NCI-H1105 treated with DMSO at 0.1 percent for 48 hours (cell line): ENCODE data around the gene FRMD3.

Experiments used
- DNase-seq: peaks from one replicate; lab custom pipeline; 2025; lab: John Stamatoyannopoulos, UW

The FRMD3 gene

GRCh38 chr9:83433846-83434245 lies 104.4 kb downstream of the FRMD3 start:
- DNase-seq = no peak

GRCh38 chr9:83432877-83433550 lies 105.2 kb downstream of the FRMD3 start:
- DNase-seq = no peak

DNA sequence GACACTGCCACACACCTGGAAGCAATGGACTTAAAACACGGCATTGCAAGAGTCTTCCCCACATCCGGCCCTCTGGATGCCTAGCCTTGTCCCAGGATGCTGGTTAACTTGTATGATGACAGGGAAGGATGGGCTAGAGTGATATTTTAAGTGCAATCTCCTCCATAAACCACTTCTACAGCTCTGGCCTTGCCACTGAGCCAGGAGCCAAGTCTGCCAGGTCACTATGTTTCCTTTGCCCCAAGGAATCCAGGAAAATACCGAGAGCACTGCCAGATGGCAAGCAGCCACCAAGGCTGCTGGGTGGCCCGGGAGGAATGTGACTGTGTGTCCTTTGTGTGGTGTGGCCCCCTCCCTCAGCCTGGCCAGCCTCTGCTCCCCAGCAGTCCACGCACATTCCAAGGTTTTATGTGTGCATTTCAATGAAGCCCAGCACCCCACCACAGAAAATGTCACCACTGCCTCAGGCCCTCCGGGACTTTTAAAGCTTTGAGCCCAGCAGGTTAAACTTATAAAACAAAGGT lies 106.0 kb downstream of the FRMD3 start:
- DNase-seq = no peak

DNA sequence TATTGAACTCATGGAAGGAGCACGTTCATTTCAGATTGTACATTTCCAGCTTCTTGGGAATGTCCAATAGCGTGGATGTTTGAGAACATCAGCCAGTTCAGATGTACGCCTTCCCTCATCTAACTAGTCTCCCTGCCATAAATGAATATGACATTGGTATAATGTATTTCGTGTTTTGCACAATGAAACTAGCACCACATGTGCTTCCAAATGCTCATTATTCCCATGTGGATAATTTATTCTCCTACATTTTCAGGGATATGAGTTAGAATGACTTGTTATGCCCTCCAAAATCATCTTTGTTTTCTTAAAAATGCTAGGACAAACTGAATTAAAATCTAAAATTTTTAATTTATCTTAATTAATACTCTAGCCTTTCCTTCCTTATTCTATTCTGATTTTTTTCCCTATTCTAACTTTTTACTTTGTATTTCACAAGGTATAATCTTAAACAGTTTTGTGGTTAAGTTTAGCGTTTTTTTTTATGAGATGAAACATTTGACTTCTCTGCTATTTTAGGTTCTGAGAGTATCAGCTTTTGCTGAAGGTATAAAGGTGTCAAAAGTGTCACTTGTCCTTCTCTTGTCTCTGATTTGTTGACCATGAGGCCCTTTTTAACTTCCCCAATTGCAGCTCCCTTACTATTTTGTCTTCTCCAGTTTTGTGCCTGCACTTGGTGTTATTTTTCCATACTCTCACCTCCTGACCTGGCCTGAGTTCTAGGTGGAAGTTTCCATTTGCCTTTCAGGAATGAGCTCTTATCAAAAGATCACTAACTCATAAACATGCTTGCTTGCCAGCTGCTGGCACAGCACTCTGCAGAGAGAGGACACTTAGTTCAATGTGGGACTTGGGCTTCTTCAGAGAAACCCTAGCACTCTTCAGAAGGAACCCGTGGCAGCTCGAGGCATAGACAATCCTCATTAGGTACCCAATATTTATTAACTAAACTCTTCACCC lies 106.8 kb downstream of the FRMD3 start:
- no peak for DNase-seq

GRCh38 chr9:83430681-83431080 lies 107.5 kb downstream of the FRMD3 start:
- no peak for DNase-seq

DNA sequence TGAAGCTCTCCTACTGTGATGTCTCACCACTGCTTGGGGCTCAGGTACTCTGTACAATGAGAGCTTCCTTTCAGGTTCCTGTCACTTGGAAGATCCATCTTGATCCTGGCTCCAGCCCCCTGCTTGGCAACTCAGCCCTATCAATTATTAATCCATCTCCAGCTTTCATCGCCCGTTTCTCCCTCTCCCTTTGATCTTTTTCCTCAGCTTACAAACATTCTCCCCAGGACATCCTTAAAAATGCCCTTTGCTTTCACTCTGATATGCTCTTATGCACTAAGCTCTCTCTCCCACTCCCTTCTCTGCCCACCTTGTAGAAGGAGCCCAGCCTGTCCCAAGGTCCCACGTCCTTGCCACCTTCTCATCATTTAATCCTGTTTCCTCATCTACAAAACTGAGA lies 109.0 kb downstream of the FRMD3 start:
- no peak for DNase-seq

- DNase-seq = no peak
These were observed 113.0 kb downstream of the FRMD3 start for GRCh38 chr9:83425240-83425639.

DNA sequence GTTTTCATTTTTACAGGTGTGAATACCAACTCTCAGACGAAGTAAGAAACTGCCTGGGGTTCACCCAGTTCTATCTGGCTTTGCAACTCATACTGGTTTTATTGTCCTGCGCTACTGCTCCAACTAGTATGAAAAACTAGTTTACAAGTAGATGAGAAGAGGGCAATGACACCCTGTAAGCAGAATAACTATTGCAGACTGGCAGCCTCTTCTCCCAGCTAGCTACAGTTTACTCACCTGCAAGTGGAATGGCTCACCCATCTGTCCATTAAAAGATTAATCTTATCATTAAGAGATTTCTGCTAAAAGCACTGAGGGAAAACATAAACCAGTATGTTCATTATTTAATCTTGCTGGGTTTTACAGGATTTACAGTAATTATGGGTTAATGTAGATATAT lies 113.4 kb downstream of the FRMD3 start:
- DNase-seq = no peak

DNA sequence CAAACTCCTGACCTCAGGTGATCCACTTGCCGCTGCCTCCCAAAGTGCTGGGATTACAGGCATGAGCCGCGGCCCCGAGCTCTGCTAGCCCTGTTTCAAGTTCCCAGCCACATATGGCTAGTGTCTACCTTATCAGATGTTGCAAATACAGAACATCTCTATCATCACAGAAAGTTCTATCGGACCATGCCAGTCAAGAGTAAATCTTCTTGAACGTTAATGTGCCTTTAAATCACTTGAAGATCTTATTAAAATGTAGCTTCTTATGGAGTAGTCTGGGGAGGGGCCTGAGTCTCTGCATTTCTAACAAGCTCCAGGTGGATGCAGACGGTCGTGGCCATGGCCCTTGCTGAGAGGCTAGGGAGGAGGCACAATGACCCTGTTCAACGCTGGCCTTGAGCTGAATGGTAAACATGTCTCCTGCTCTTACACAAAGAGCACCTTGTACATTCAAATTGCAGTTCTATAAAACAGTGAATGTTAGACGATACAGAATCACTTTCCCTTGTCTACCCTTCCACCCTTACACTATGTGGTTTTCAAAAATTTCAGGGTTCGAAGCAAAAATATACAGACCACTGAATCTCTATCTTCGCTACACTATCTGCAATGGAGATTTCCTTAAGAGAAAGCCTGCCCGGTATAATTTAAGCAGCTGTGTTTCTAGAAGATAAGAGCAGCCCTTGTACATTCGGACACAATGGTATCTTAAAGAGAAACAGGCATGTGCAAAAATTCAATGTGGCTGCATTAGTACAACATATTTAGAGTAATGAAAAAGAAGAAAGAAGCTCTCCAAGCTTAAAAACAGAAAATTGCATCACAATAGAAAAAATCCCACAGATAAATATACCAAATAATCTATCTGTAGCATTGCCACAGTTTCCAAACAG lies 114.1 kb downstream of the FRMD3 start:
- no peak for DNase-seq

DNA sequence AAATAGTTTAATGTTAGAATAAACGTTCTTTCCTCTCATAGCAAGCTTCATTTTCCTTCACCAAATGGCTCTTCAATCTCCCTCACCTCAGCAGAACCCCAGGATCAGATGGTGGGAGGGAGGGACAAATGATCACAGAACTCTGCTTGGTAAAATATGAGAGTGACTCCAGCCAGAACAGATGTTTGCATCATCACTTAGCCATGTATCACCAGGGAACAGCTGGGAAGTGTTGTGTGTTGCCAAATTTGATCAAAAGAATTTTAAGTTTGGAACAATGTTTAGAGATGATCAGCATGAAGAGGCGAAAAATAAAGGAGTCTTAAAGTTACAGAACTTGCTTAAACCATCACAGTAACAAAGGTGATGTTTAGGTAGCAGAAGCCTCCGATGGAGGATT lies 115.7 kb downstream of the FRMD3 start:
- no peak for DNase-seq

- DNase-seq = no peak
These were observed 117.7 kb downstream of the FRMD3 start for GRCh38 chr9:83420486-83420885.

DNA sequence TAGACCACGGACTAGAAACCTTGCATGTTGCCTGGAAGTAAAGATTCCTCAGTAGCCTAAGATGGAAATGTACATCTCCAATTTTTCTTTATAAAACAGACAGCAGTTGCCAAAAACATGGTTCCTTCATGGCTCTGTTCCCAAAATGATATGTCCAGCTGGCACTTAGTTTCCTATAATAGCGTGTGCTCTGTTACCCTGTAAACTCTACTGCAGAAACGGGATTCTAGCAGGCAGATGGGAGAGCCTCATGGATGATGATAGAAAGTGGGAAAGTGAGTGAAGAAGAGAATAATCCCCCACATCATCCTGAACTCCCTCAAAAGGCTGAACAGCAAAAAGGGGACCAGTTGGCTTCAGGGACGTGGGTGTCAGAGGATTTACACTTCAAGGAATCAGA lies 118.2 kb downstream of the FRMD3 start:
- no peak for DNase-seq

DNA sequence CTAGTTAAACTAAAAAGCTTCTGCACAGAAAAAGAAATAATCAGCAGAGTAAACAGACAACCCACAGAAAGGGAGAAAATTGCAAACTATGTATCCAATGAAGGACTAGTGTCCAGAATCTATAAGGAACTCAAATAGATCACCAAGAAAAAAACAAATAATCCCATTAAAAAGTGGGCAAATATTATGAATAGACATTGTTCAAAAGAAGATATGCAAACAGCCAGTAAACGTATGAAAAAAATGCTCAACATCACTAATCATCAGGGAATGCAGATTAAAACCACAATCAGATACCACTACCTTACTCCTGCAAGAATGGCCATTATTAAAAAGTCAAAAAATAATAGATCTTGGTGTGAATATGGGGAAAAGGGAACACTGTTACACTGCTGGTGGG lies 119.9 kb downstream of the FRMD3 start:
- no peak for DNase-seq

DNA sequence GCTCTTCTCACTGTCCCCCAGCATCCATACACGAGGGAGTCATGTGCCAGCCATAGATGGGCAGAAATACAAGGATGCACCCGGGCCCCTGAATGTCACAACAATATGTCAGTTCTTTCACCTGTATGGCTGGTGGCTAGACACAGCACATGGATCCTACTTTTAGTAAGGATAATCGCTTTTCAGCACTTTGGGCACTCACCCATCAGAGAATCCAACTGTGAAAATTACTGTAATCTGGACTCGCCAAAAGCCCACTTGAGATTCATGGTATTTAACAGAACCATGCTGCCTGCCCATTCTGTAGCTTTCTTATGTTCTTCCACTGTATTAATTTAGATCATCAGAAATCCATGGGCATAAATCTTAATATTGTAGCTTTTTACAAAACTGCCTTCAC lies 124.8 kb downstream of the FRMD3 start:
- no peak for DNase-seq

DNA sequence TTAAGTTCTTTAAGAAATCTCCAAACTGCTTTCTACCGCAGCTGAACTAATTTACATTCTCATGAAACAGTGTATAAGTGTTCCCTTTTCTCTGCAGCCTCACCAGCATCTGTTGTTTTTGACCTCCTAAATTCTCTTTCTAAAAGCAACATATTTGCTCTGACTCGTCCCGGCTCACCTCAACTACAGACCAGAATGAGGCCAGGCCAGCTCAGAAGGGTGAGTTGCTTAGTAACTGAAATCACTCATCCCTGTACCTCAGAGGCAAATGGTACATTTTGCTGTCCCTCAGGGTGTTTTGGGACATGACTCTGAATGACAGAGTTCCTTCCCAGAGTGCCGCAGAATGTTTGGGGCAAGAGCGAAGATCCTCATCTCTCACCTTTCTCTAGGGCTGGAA lies 127.5 kb downstream of the FRMD3 start:
- no peak for DNase-seq

DNA sequence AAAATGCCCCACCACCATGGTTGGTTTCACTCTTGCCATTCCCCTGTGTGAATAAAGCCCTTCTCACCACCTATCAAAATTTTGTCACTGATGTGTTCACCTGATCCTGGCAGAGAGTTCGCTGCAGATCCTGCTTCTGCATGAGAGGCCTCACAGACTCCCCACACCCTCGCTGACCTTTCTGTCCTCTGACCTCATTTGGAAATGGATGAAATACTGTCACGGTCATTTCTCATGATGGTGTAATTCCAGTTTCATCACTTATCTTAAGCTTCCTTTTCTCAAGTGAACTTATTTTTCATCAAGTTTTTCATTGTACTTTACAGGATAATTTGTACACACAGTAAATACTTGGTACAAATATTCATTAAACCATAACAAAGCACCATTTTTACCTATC lies 131.3 kb downstream of the FRMD3 start:
- DNase-seq = no peak

GRCh38 chr9:83405759-83406158 lies 132.4 kb downstream of the FRMD3 start:
- DNase-seq = no peak

DNA sequence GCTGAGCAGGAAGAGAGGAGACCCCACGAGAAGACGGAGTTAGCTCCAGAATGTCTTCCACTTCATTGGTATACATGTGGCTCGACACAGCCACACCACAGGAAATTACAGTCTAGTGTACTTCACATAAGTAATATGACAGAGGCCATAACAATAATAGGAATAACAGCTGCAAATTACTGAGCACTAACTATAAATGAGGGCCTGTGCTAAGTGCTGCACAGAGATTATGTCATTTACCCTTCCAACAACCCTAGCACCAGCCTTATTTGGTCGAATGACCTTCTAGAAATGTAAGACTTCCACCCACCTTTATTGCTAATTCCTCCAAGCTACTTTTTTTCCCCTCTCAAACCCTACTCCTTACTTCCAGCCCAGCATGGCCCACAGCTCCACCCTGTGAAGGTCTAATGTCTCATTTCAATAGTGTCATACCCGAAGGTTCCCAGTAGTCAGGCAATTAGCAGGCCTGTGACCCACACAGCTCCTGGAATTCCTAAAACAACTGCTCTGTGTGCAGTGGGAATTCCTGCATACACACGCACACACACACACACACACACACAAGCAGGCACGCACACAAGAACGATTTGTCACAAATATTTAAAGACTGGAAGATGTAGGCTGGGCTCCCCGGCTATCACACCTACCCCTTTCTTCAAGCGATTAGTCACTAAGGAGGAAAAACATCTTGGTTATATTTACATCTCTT lies 134.5 kb downstream of the FRMD3 start:
- DNase-seq = no peak

DNA sequence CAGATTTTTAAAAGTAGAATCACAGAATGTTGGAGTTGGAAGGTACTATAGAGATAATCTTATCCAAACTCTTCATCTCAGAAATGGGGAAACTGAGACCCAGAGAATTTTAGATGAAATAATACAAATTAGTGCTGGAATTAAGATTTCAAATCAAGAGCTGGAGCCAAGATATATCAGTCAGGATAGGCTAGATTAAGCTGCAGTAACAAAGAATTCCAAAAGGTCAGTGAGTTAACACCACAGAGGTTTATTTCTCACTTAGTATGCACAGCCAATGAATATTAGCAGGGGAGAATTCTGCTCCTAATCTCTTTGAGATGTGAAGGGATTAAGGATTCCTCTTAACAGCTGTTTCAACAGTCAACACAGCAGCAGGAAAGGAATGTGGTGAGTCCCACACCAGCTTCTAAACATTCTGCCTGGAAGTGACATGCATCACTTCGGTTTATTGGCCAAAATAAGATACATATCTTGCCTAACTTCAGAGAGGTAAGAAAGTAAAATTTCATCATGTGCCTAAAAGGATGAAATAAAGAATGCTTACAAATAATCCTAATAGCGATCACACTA lies 136.8 kb downstream of the FRMD3 start:
- DNase-seq = no peak

GRCh38 chr9:83396813-83397212 lies 141.4 kb downstream of the FRMD3 start:
- no peak for DNase-seq

DNA sequence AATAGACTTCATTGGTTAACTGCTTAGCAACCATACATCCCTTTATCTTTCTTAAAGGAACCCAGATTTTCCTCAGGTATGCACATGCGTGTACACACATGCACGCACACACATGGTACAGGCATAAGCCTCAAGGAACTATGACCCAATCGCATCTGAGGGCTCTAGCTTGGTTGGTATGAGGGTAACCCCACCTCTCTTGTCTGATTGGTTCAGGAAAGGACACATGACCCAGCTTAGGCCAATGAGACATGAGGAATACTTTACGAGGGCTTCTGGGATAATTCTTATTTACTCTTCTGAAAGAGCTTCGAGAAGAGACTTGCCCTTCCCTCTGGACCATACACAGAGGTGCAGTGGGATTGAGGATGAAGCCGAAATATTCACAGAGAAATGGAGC lies 141.9 kb downstream of the FRMD3 start:
- no peak for DNase-seq
